HepG2 (cell line): Measurements from ENCODE around the gene ALDH4A1. TPM values are rescaled to one million over a fixed set of nuclear protein-coding genes. Genes with fewer than 3 reads are reported as not detected.

Experiments
- ETS1 ChIP-seq: sonication (generic); formaldehyde crosslinking; IDR thresholded peaks from 2 replicates; pipeline ENCODE4 v1.4.0; 2020; ENCODE audit warnings: missing genetic modification reagents
- GTF2F1 ChIP-seq: fragments of 150-350 bp; IDR thresholded peaks from 2 replicates; pipeline ENCODE4 v1.6.1; 2014; ENCODE audit warnings: low read length
- GTF3A ChIP-seq: sonication (generic); formaldehyde crosslinking; conservative IDR thresholded peaks from 2 replicates; pipeline ENCODE4 v1.4.0; 2020; ENCODE audit warnings: mild to moderate bottlenecking, missing genetic modification reagents
- HMGXB3 ChIP-seq: sonication (generic); formaldehyde crosslinking; IDR thresholded peaks from 2 replicates; pipeline ENCODE4 v1.4.0; 2020; ENCODE audit warnings: missing genetic modification reagents, borderline replicate concordance
- MEIS1 ChIP-seq: sonication (generic); formaldehyde crosslinking; IDR thresholded peaks from 2 replicates; pipeline ENCODE4 v1.9.0; 2021; ENCODE audit warnings: mild to moderate bottlenecking, missing genetic modification reagents, moderate library complexity, borderline replicate concordance
- ZBTB34 ChIP-seq: sonication (generic); formaldehyde crosslinking; IDR thresholded peaks from 2 replicates; pipeline ENCODE4 v1.8.0; 2022; ENCODE audit warnings: mild to moderate bottlenecking, missing genetic modification reagents
- ZBTB7A ChIP-seq: sonication (generic); formaldehyde crosslinking; IDR thresholded peaks from 2 replicates; pipeline ENCODE4 v1.8.0; 2022; ENCODE audit warnings: mild to moderate bottlenecking, missing genetic modification reagents
- ZNF224 ChIP-seq: sonication (generic); formaldehyde crosslinking; IDR thresholded peaks from 2 replicates; pipeline ENCODE4 v1.5.0; 2020; ENCODE audit warnings: mild to moderate bottlenecking, missing genetic modification reagents
- ZNF30 ChIP-seq: sonication (generic); formaldehyde crosslinking; IDR thresholded peaks from 2 replicates; pipeline ENCODE4 v1.5.0; 2020; ENCODE audit warnings: mild to moderate bottlenecking, missing genetic modification reagents
- ZNF468 ChIP-seq: sonication (generic); formaldehyde crosslinking; IDR thresholded peaks from 2 replicates; pipeline ENCODE4 v1.8.0; 2022; ENCODE audit warnings: mild to moderate bottlenecking, moderate library complexity, missing genetic modification reagents
- ZNF550 ChIP-seq: sonication (generic); formaldehyde crosslinking; IDR thresholded peaks from 2 replicates; pipeline ENCODE4 v1.4.0; 2020; ENCODE audit warnings: mild to moderate bottlenecking, missing genetic modification reagents, borderline replicate concordance
- ZNF687 ChIP-seq: sonication (generic); formaldehyde crosslinking; IDR thresholded peaks from 2 replicates; pipeline ENCODE4 v1.5.1; 2020; ENCODE audit warnings: mild to moderate bottlenecking, missing genetic modification reagents, moderate library complexity
- polyA plus RNA-seq, 8 experiments: library from polyadenylated mRNA; depleted of rRNA in 3 of 8; stranded (reverse) in 7 of 8; unstranded in 1 of 8; fragments of >200 nt; fragmentation: Illumina TruSeq in 4 of 8; extraction: Trizol in 4 of 8; gene quantifications; 2 replicates each; pipeline versions ENCODE4 v1.2.1 to v1.2.3, GENCODE V29; 2011 to 2016; ENCODE audit warnings: low read depth in 4 of 8, missing spikeins in 1 of 8, mixed read lengths in 1 of 8; ENCODE audit not compliant: insufficient read depth in 1 of 8
- total RNA-seq, 5 experiments: library from RNA; depleted of rRNA; stranded (reverse); fragments of >200 nt; fragmentation: Illumina TruSeq; extraction: Trizol; gene quantifications; 2 replicates each; pipeline ENCODE4 v1.2.3, GENCODE V29; 2016; ENCODE audit warnings: low read depth in 1 of 5

ALDH4A1 gene
- total and polyA plus RNA-seq, 2 of the 13 experiments (the other 11 are each of a cell fraction or from before 2014, with no cell fraction given), result 76.4 to 240 TPM

GRCh38 chr1:18948048-18948912 is 45.9 kb upstream of the ALDH4A1 start (continued):
- TF ChIP-seq ZNF550 (CRISPR knock-in tag) (no peak), ZBTB7A (CRISPR knock-in tag) (no peak), ZNF468 (no peak), GTF2F1 (no peak), GTF3A (CRISPR knock-in tag) (peak; percentile 88; the same call in 1 of the 2 replicates), ZBTB34 (CRISPR knock-in tag) (0 out of 2 replicates have a peak, but pooled peaks have one; percentile 51), MEIS1 (CRISPR knock-in tag) (no peak), ZNF30 (CRISPR knock-in tag) (0 out of 2 replicates have a peak, but pooled peaks have one; percentile 35), HMGXB3 (CRISPR knock-in tag) (0 out of 2 replicates have a peak, but pooled peaks have one; percentile 5), ETS1 (CRISPR knock-in tag) (0 out of 2 replicates have a peak, but pooled peaks have one; percentile 10), ZNF224 (CRISPR knock-in tag) (no peak), ZNF687 (CRISPR knock-in tag) (no peak)
